Urinary bladder (tissue), 4 donors: ENCODE data around the gene NHEJ1. TPM values are rescaled to one million over a fixed set of nuclear protein-coding genes. Genes with fewer than 3 reads are reported as not detected.

Experiments
- DNase-seq: peaks from one replicate; pipeline ENCODE4 v3.0.0-alpha.2; 2015; ENCODE audit errors: extremely low spot score
- H3K27ac ChIP-seq: one replicate; pipeline ENCODE4 v1.5.1; 2013; ENCODE audit warnings: low read depth, mild to moderate bottlenecking, moderate library complexity
- H3K36me3 ChIP-seq: one replicate; pipeline ENCODE4 v1.6.1; 2013; ENCODE audit warnings: mild to moderate bottlenecking, moderate library complexity; ENCODE audit not compliant: insufficient read depth
- H3K4me1 ChIP-seq: one replicate; pipeline ENCODE4 v1.6.1; 2013; ENCODE audit warnings: mild to moderate bottlenecking, moderate library complexity; ENCODE audit not compliant: insufficient read depth
- H3K4me3 ChIP-seq: one replicate; pipeline ENCODE4 v1.5.1; 2013; ENCODE audit warnings: low read depth, low read length
- WGBS: extraction: QIAGEN DNeasy Blood & Tissue Kit; methylation state at CpG from one replicate; pipeline ENCODE4 v1.1.7; 2013; 5-methylcytosine and 5-hydroxymethylcytosine counted together
- polyA plus RNA-seq: library from polyadenylated mRNA; stranded (reverse); fragments of 200-250 nt; gene quantifications from one replicate; pipeline ENCODE4 v1.2.3, GENCODE V29; 2013
- small RNA-seq: library from RNA; depleted of rRNA; stranded (forward); fragments of <200 nt; gene quantifications from one replicate; pipeline ENCODE3, GENCODE V24; 2014
- total RNA-seq: library from RNA; depleted of rRNA; stranded (reverse); fragments of >200 nt; gene quantifications from one replicate; pipeline ENCODE4 v1.2.3, GENCODE V29; 2014
- donor health status: healthy with polysubstance abuse.
- donor health status: healthy.

NHEJ1 gene
- total and polyA plus RNA-seq, 2 donors, result 13.3 to 17.6 TPM

- no peak for DNase-seq
- Histone ChIP-seq H3K4me3 (no peak overlapping the region), H3K27ac (no peak overlapping the region), H3K36me3 (no peaks in the 10 kb centered on the region), H3K4me1 (no peaks in the 10 kb centered on the region)
- WGBS, result 78% methylated on average over 16 of the region's 16 CpGs
These were observed 130.3 kb downstream of the NHEJ1 start for GRCh38 chr2:219030177-219030940.

GRCh38 chr2:219029829-219030165, 130.8 kb downstream of the NHEJ1 start:
- no peak overlapping the region for H3K4me3 ChIP-seq
- no peaks in the 10 kb centered on the region for H3K36me3 ChIP-seq
- no peaks in the 10 kb centered on the region for H3K4me1 ChIP-seq
- DNase-seq, result peak; percentile 15
- 37% methylated on average over 9 of the region's 9 CpGs for WGBS
- H3K27ac ChIP-seq, result no peak overlapping the region

- no peak for DNase-seq
- Histone ChIP-seq H3K4me1 (no peaks in the 10 kb centered on the region), H3K36me3 (no peaks in the 10 kb centered on the region), H3K4me3 (no peak overlapping the region), H3K27ac (no peak overlapping the region)
- 73% methylated on average over 13 of the region's 13 CpGs for WGBS
These were observed 131.4 kb downstream of the NHEJ1 start for GRCh38 chr2:219028996-219029828.

GRCh38 chr2:219028141-219028540, 132.5 kb downstream of the NHEJ1 start:
- DNase-seq, result no peak
- Histone ChIP-seq H3K36me3 (no peaks in the 10 kb centered on the region), H3K27ac (no peak overlapping the region), H3K4me1 (no peaks in the 10 kb centered on the region), H3K4me3 (no peak overlapping the region)
- WGBS, result 75% methylated on average over 5 of the region's 5 CpGs

- Histone ChIP-seq H3K4me3 (no peak overlapping the region), H3K27ac (no peak overlapping the region), H3K36me3 (no peaks in the 10 kb centered on the region), H3K4me1 (no peaks in the 10 kb centered on the region)
- no peak for DNase-seq
- 86% methylated on average over 22 of the region's 22 CpGs for WGBS
These were observed 133.0 kb downstream of the NHEJ1 start for GRCh38 chr2:219027511-219028055.

- no peak overlapping the region for H3K4me3 ChIP-seq
- no peaks in the 10 kb centered on the region for H3K4me1 ChIP-seq
- DNase-seq, result no peak
- H3K27ac ChIP-seq, result no peak overlapping the region
- no peaks in the 10 kb centered on the region for H3K36me3 ChIP-seq
- WGBS, result 78% methylated on average over 7 of the region's 7 CpGs
These were observed 133.7 kb downstream of the NHEJ1 start for GRCh38 chr2:219026946-219027345.

- no peaks in the 10 kb centered on the region for H3K4me1 ChIP-seq
- H3K4me3 ChIP-seq, result no peak overlapping the region
- DNase-seq, result no peak
- 76% methylated on average over 18 of the region's 18 CpGs for WGBS
- H3K36me3 ChIP-seq, result no peaks in the 10 kb centered on the region
- no peak overlapping the region for H3K27ac ChIP-seq
These were observed 134.7 kb downstream of the NHEJ1 start for GRCh38 chr2:219025637-219026585.

Small RNA genes lying within 50 kb of the gene (small RNA-seq; reads per million reads assigned to genes)
- gene MIR3131 (not detected), gene RN7SL764P (not detected)

Other genes with a start within 250 kb of the NHEJ1 start
- gene CDK5R2, start 201.1 kb downstream of the NHEJ1 start, total RNA-seq, result 0.16 TPM
- gene CDK5R2, start 201.1 kb downstream of the NHEJ1 start, polyA plus RNA-seq, result 0.23 TPM
- gene FEV, start 175.6 kb downstream of the NHEJ1 start, total RNA-seq, result not detected
- not detected for gene FEV, start 175.6 kb downstream of the NHEJ1 start, polyA plus RNA-seq
- not detected for gene CRYBA2, start 167.4 kb downstream of the NHEJ1 start, total RNA-seq
- not detected for gene CRYBA2, start 167.4 kb downstream of the NHEJ1 start, polyA plus RNA-seq
- gene CFAP65, start 119.3 kb downstream of the NHEJ1 start, total RNA-seq, result not detected
- not detected for gene CFAP65, start 119.3 kb downstream of the NHEJ1 start, polyA plus RNA-seq
- gene IHH, start 99.9 kb downstream of the NHEJ1 start, total RNA-seq, result not detected
- 0.13 TPM for gene IHH, start 99.9 kb downstream of the NHEJ1 start, polyA plus RNA-seq
- gene SLC23A3, start 9.2 kb upstream of the NHEJ1 start, total RNA-seq, result 2.2 TPM
- gene SLC23A3, start 9.2 kb upstream of the NHEJ1 start, polyA plus RNA-seq, result 0.79 TPM
- 23.0 TPM for gene CNPPD1, start 16.1 kb upstream of the NHEJ1 start, total RNA-seq
- 77.7 TPM for gene CNPPD1, start 16.1 kb upstream of the NHEJ1 start, polyA plus RNA-seq
- 34.7 TPM for gene RETREG2, start 17.5 kb upstream of the NHEJ1 start, total RNA-seq
- gene RETREG2, start 17.5 kb upstream of the NHEJ1 start, polyA plus RNA-seq, result 65.4 TPM
- gene ZFAND2B, start 46.0 kb upstream of the NHEJ1 start, total RNA-seq, result 15.3 TPM
- 38.2 TPM for gene ZFAND2B, start 46.0 kb upstream of the NHEJ1 start, polyA plus RNA-seq
- gene ABCB6, start 58.1 kb upstream of the NHEJ1 start, total RNA-seq, result 25.7 TPM
- gene ABCB6, start 58.1 kb upstream of the NHEJ1 start, polyA plus RNA-seq, result 54.8 TPM
- 20.7 TPM for gene ATG9A, start 68.8 kb upstream of the NHEJ1 start, total RNA-seq
- gene ATG9A, start 68.8 kb upstream of the NHEJ1 start, polyA plus RNA-seq, result 54.6 TPM
- 30.6 TPM for gene ANKZF1, start 69.0 kb upstream of the NHEJ1 start, total RNA-seq
- gene ANKZF1, start 69.0 kb upstream of the NHEJ1 start, polyA plus RNA-seq, result 22.3 TPM
- 12.0 TPM for gene GLB1L, start 84.6 kb upstream of the NHEJ1 start, total RNA-seq
- gene GLB1L, start 84.6 kb upstream of the NHEJ1 start, polyA plus RNA-seq, result 6.5 TPM
- 11.2 TPM for gene STK16, start 84.7 kb upstream of the NHEJ1 start, total RNA-seq
- gene STK16, start 84.7 kb upstream of the NHEJ1 start, polyA plus RNA-seq, result 36.3 TPM
- not detected for gene TUBA4B, start 92.4 kb upstream of the NHEJ1 start, total RNA-seq
- not detected for gene TUBA4B, start 92.4 kb upstream of the NHEJ1 start, polyA plus RNA-seq
- gene TUBA4A, start 93.1 kb upstream of the NHEJ1 start, total RNA-seq, result 4.8 TPM
- 41.9 TPM for gene TUBA4A, start 93.1 kb upstream of the NHEJ1 start, polyA plus RNA-seq
- 38.7 TPM for gene DNAJB2, start 118.6 kb upstream of the NHEJ1 start, total RNA-seq
- 76.9 TPM for gene DNAJB2, start 118.6 kb upstream of the NHEJ1 start, polyA plus RNA-seq
- gene PTPRN, start 148.6 kb upstream of the NHEJ1 start, total RNA-seq, result 1.0 TPM
- gene PTPRN, start 148.6 kb upstream of the NHEJ1 start, polyA plus RNA-seq, result 2.1 TPM
- not detected for gene RESP18, start 171.9 kb upstream of the NHEJ1 start, total RNA-seq
- gene RESP18, start 171.9 kb upstream of the NHEJ1 start, polyA plus RNA-seq, result not detected
- 36.9 TPM for gene DNPEP, start 227.1 kb upstream of the NHEJ1 start, total RNA-seq
- 96.8 TPM for gene DNPEP, start 227.1 kb upstream of the NHEJ1 start, polyA plus RNA-seq